ENCODE data around the gene NF1.
"Not testable (repeated sequence)": the region's sequence is repeated elsewhere in the genome, so short reads cannot be mapped to it uniquely, and the experiment has no call there.

NF1 gene

GRCh38 chr17:31089471-31089870, 5.3 kb upstream of the NF1 start:
- DNase-seq (ENCODE audit: low read depth), result no peak

- not testable (repeated sequence) for DNase-seq (ENCODE audit: low read depth)
These were observed 4.1 kb upstream of the NF1 start for GRCh38 chr17:31090650-31091049.

GRCh38 chr17:31092475-31093064, 2.2 kb upstream of the NF1 start:
- no peak for DNase-seq (ENCODE audit: low read depth)

- no peak for DNase-seq (ENCODE audit: low read depth)
These were observed 744 bp upstream of the NF1 start for GRCh38 chr17:31093866-31094599.

- no peak for DNase-seq (ENCODE audit: low read depth)
These were observed 694 bp downstream of the NF1 start for GRCh38 chr17:31095236-31096105.

- no peak for DNase-seq (ENCODE audit: low read depth)
These were observed 1.3 kb downstream of the NF1 start for GRCh38 chr17:31096106-31096436.

- no peak for DNase-seq (ENCODE audit: low read depth)
These were observed 4.2 kb downstream of the NF1 start for GRCh38 chr17:31099016-31099415.

- no peak for DNase-seq (ENCODE audit: low read depth)
These were observed 6.2 kb downstream of the NF1 start for GRCh38 chr17:31100840-31101459.

- DNase-seq (ENCODE audit: low read depth), result no peak
These were observed 7.2 kb downstream of the NF1 start for GRCh38 chr17:31101943-31102342.

- DNase-seq (ENCODE audit: low read depth), result no peak
These were observed 11.2 kb downstream of the NF1 start for GRCh38 chr17:31105991-31106390.

- DNase-seq (ENCODE audit: low read depth), result no peak
These were observed 16.4 kb downstream of the NF1 start for GRCh38 chr17:31111183-31111582.

GRCh38 chr17:31112001-31112661, 17.4 kb downstream of the NF1 start:
- no peak for DNase-seq (ENCODE audit: low read depth)

GRCh38 chr17:31113368-31113767, 18.6 kb downstream of the NF1 start:
- not testable (repeated sequence) for DNase-seq (ENCODE audit: low read depth)

- DNase-seq (ENCODE audit: low read depth), result no peak
These were observed 19.2 kb downstream of the NF1 start for GRCh38 chr17:31113939-31114338.

- DNase-seq (ENCODE audit: low read depth), result no peak
These were observed 20.3 kb downstream of the NF1 start for GRCh38 chr17:31114956-31115555.

- DNase-seq (ENCODE audit: low read depth), result no peak
These were observed 21.4 kb downstream of the NF1 start for GRCh38 chr17:31116167-31116566.

- DNase-seq (ENCODE audit: low read depth), result no peak
These were observed 28.0 kb downstream of the NF1 start for GRCh38 chr17:31122746-31123145.

- DNase-seq (ENCODE audit: low read depth), result no peak
These were observed 31.5 kb downstream of the NF1 start for GRCh38 chr17:31126318-31126717.

GRCh38 chr17:31128241-31128640, 33.5 kb downstream of the NF1 start:
- no peak for DNase-seq (ENCODE audit: low read depth)

- DNase-seq (ENCODE audit: low read depth), result no peak
These were observed 35.8 kb downstream of the NF1 start for GRCh38 chr17:31130286-31131224.

- DNase-seq (ENCODE audit: low read depth), result no peak
These were observed 36.5 kb downstream of the NF1 start for GRCh38 chr17:31131299-31131698.
